ENCODE data around the gene COX10.

COX10 gene

DNA sequence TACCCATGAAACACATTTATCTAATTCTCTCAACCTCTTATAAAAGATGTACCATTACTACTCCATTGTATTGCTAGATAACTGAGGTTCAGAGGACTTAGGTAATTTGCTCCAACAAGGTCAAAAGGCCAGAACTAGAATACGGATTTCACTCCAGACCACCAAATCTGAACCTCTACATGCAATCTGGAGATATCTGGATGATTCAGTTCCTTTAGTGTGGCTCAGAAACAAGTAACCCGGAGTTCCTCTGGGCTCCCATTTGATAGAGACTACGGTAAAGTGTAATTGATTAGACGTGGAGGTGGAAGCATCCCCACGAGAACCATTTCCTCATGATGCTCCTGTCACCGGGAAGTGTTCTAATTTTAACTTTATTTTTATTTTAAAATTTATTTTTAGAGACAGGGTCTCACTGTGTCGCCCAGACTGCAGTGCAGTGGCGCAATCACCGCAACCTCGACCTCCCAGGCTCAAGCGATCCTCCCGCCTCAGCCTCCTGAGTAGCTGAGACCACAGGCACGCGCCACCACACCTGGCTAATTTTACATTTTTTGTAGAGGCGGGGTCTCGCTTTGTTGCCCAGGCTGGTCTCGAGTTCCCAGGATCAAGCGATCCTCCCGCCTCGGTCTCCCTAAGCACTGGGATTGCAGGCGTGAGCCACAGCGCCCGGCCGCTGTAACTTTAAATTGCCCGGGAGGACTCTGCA, 608 bp upstream of the COX10 start:
- DNase-seq (ENCODE audit: low read depth in 4 of 4, low spot score in 1 of 4), result no peak

GRCh38 chr17:14070344-14070984, 1.2 kb downstream of the COX10 start:
- no peak for DNase-seq (ENCODE audit: low read depth in 4 of 4, low spot score in 1 of 4)

DNA sequence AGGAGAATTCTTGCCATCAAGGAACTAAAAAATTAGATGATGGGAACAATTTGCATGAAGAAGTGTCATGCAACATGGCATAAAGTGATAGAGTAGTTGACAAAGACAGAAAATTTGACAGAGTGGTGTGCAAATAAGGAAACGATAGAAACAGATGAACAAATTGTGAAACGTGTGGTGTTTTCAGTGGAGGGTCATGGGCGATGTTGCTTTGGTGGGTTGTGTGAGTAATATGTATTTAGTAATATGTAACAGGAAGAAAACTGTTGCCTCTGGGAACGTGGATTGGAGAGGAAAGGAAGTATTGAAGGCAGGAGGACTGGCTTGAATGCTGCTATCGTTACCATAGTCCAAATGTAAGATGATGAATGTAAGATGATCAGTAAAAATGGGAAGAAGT, 3.6 kb downstream of the COX10 start:
- DNase-seq (ENCODE audit: low read depth in 4 of 4, low spot score in 1 of 4), result no peak

DNA sequence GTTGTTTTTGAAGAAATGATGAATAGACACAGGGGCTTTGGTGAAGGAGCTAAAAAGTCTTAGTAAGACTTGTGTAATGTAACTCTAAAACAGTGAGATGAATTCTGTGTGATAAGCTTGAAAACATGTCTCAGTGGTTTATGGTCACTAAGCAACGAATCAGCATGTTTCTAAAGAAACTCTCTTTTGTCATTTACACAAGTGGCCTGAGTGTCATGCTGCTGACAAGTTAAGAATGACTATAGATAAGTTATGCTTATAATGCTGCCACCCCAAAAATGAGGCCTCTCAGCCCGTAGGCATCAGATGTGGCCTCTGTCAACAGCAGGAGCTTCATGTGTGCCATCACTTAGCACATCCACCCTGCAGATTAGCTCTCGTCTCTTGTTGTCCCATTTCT, 8.7 kb downstream of the COX10 start:
- DNase-seq (ENCODE audit: low read depth in 4 of 4, low spot score in 1 of 4), result no peak

DNA sequence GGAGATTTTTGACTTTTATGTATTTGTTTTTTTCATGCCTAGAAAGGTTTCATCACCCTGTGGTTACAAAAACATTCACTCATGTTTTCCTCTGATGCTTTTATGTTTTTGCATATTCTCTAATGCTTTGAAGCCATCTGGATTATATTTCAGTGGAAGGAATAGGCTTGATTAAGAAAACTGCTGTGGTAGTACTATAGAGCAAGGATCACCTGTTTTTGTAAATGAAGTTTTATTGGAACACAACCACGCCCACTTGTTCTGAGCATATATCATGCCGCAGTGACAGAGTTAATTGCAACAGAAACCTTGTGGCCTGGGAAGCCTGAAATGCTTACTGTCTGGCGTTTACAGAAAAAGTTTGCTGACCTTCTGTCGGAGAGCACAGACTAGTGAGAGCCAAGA, 11.5 kb downstream of the COX10 start:
- DNase-seq (ENCODE audit: low read depth in 4 of 4, low spot score in 1 of 4), result no peak

DNA sequence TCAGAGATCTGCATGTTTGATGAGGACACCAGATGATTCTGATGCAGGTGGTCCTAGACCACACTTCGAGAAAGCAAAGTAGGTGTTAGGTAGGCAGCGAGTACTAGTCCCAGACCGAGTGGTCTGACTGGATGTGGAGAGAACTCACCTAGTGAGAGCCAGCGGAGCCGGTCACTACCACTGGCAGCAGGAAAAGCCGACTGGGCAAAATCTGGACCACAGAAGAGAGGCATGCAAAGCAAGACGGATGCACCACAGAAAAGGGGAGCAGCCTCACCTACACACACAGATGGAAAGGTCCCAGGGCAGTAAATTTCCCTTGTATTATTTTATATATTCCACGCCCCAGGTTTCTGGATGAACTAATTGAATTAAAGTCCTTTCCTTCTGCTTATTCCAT, 13.5 kb downstream of the COX10 start:
- DNase-seq (ENCODE audit: low read depth in 4 of 4, low spot score in 1 of 4), result no peak

DNA sequence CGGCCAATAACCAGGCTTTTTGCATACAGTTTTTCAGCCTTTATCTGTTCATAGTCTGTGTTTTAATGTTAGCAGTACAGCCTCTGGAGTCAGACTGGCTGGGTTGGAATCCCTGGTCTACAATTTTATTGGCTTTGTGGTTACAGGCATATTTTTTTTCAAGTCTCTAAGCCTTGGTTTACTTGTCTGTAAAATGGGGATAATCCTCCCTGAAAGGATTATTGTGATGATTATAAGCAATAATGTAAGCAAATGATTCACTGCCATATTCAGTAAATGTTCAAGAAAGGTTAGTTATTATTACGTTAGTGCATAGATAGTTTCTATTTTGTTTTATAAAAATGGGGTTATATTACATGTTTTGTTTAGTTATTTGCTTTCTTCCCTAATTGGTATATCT, 15.7 kb downstream of the COX10 start:
- no peak for DNase-seq (ENCODE audit: low read depth in 4 of 4, low spot score in 1 of 4)

GRCh38 chr17:14086189-14086588, 16.9 kb downstream of the COX10 start:
- DNase-seq (ENCODE audit: low read depth in 4 of 4, low spot score in 1 of 4), result no peak

- no peak for DNase-seq (ENCODE audit: low read depth in 4 of 4, low spot score in 1 of 4)
Observed at GRCh38 chr17:14089179-14089578, 19.9 kb downstream of the COX10 start.

DNA sequence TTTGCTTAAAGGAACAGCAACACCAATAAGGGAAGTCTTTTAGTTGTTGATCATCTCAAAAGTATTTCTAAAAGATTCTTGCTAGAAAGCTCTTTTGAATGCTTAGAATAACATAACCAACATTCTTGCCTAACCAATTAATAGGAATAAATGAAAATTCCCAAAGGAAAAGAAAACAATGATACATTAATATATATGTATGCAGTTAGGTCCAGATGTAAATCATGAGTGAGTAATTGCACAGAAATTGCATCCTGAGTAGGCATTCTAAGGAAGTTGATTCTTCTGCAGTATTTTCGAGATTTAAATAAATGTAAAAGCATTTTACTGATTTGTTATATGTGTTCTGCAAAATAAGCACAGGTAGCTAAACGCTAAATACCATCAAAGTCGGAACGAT, 22.1 kb downstream of the COX10 start:
- DNase-seq (ENCODE audit: low read depth in 4 of 4, low spot score in 1 of 4), result no peak

- no peak for DNase-seq (ENCODE audit: low read depth in 4 of 4, low spot score in 1 of 4)
Observed at GRCh38 chr17:14092808-14093207, 23.5 kb downstream of the COX10 start.

DNA sequence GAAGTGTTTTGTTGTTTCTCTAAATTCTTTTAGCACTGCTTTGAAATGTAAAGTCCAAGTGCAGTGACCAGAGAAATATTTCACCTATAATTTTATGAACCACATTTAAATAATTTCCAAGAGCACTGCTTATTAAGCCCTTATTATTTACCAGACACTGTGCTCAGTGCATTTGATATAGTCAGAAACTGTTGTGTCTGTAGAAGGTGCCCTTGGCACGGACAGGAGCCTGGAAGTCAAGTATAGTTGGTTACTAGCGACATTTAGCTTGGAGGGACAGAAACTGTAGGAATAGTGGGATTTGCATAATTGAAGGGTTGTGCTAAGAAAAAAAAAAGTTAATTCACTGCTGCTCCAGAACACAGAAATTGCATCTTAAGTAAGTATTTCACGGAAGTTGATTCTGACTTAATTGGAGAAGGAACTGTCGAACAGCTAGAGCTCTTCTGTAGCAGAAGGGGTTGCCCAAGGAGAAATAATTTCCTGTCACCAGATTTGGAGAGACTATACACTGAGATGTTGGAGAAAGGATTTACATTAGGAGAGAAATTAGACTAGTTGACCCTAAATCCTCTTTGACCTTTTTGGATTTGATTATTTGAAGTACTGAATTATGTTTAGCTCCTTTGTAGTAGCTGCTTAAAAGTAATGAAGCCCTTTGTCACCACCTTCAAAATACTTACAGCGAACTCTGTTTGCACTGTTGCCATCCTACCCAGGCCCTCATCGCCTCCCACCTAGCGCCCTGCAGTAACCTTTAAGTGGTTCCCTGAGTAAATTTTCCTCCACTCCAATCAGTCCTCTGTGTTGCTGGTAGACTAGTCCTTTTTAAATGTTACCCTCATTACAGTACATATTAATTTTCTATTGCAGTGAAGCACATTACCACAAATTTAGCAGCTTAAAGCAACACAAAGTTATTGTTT, 25.6 kb downstream of the COX10 start:
- no peak for DNase-seq (ENCODE audit: low read depth in 4 of 4, low spot score in 1 of 4)

GRCh38 chr17:14095631-14096030, 26.3 kb downstream of the COX10 start:
- no peak for DNase-seq (ENCODE audit: low read depth in 4 of 4, low spot score in 1 of 4)

- DNase-seq (ENCODE audit: low read depth in 4 of 4, low spot score in 1 of 4), result no peak
Observed at GRCh38 chr17:14098246-14098645, 28.9 kb downstream of the COX10 start.

DNA sequence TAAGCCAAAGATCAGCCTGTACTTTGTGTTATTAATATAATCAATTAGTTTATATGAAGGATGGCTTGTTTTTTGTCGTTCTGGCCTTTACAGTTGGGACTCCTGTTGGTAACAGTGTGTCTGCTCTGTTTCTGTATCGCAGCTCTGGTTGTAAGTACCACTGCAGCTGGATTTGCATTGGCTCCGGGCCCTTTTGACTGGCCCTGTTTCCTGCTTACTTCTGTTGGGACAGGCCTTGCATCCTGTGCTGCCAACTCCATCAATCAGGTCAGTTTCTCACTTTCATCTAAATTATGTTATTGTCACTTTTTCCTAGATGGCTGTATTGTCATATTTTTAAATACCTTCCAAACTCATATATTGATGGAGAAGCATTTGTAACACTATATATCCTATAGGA, 32.7 kb downstream of the COX10 start:
- no peak for DNase-seq (ENCODE audit: low read depth in 4 of 4, low spot score in 1 of 4)

DNA sequence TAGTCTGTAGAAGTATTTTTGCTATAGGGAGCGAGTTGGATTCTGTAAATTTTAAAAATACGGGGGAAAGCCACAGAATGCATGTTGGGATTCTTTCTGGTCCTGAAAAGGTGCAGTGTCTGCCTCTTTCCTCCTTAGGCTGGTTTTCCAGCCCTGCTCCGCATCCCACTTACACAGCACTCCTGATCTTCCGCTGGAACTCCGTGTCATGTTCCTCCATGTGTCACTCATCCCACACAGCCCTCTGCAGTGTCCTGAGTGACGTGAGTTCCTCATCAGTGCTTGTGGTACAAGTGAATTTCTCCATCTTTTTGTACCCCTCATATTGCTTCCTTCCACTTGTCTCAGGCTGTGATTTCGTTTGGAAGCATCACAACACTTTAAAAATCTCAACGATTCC, 34.5 kb downstream of the COX10 start:
- DNase-seq (ENCODE audit: low read depth in 4 of 4, low spot score in 1 of 4), result no peak

GRCh38 chr17:14104734-14105133, 35.4 kb downstream of the COX10 start:
- DNase-seq (ENCODE audit: low read depth in 4 of 4, low spot score in 1 of 4), result no peak

GRCh38 chr17:14107889-14108288, 38.6 kb downstream of the COX10 start:
- no peak for DNase-seq (ENCODE audit: low read depth in 4 of 4, low spot score in 1 of 4)

DNA sequence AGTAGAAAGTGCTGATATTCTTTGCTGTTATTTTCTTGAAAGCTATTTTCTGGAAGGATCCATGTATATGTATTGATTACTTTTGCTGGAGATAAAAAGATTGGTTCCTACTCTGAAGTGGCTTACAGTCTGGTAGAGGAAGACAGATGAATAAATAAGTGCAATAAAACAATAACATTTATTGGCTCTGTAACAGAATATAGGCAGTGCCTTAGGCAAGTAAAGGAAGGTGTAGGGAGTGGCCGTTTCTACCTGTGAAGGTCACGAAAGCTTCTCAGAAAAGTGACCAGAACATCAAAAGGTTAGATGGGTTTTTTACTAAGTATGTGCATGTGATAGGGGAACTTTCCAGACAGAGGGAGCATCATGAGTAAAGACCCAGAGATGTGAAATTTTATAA, 43.1 kb downstream of the COX10 start:
- DNase-seq (ENCODE audit: low read depth in 4 of 4, low spot score in 1 of 4), result no peak

DNA sequence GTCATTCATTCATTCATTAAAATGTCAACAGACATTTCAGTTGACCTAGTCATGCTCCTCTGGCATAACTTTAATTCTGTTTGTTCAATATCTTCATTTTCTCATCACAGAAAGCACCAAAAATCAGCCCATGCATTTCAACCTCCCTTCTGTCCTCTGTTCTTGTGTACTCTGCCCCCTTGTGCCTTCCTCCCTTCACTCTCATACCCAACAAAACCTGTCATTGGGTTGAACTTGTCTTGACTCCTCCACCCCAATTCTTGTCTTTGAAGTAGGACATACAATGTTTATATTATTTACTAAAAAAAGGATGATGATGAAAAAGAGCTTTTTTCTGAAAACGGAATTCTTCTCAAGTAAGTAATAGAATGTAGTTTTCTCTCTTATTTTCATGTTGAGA, 43.8 kb downstream of the COX10 start:
- no peak for DNase-seq (ENCODE audit: low read depth in 4 of 4, low spot score in 1 of 4)

DNA sequence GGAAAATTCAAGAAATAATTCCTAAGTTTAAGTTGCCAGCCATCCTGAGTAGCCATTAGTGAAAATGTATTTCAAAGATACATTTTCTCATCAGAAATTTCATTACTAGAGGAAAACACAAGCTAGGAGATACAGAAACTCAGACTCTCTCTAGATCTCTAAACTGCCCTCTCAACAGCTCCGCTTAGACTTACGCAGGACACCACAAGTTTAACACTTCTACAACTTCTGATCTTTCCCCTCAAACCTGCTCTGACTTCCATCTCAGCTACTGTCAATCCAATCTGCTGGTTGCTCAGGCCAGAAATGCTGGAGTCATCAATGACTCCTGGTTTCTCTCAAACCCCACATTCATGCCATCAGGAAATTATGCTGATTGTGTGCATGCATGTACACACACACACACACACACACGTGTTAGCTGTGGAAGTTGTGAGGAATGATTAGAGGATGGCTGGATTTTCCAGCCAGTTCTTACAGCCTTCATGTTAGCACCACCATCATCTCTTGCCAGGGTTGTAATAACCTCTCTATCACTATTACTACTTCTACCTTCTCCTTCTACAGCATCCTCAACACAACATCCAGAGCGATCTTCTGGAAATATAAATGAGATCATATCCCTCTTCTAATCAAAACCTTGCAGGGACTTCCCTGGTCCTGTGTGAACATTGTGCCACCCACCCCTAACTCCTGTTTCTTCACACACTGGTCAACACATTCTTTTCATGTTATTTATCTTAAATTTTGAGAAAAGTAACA, 47.1 kb downstream of the COX10 start:
- no peak for DNase-seq (ENCODE audit: low read depth in 4 of 4, low spot score in 1 of 4)
